NCI-H1694 treated with DMSO at 0.1 percent for 48 hours (cell line): ENCODE results near the gene LRRC8D.
A peak's percentile ranks its signal among the peaks of the same experiment; 100 is the strongest.
"Not testable (repeated sequence)": the region's sequence is repeated elsewhere in the genome, so short reads cannot be mapped to it uniquely, and the experiment has no call there.

Experiments
- DNase-seq: peaks from one replicate; lab custom pipeline; 2025; lab: John Stamatoyannopoulos, UW

Gene LRRC8D

DNA sequence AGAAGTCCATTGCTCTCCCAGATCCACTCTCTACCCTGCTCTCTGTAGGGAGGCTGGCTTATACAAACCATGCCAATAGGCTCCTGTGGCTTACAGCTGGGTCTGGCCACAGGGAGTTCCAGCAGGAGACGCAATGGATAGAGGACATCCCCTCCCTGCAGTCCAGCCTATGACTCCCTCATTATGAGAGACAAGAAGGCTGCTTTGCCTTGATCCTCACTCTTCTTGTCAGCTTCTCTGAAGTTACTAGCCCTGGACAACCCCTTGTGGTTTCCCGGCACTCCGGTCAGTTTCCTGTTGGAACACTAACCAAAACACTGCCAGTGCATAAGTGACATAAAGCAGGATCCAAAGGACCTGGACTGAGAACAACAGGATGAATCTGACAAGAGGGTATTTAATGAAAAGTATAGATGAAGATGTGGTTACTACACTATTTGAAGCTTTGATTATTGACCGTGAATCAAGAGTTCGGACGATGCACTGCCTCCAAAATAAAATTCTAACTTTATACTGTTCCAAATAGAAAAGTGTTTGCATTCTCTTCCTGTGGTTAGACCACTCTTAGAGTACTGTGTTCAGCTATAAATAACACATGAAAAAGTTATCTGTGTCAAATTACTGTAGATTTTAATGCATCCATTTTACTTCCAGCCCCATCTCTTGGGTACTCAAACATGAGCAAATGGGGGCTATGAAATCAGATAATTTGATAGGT, 141.4 kb downstream of the LRRC8D start:
- DNase-seq = no peak

- DNase-seq = no peak
Observed at GRCh38 chr1:89962742-89963075, 141.9 kb downstream of the LRRC8D start.

DNA sequence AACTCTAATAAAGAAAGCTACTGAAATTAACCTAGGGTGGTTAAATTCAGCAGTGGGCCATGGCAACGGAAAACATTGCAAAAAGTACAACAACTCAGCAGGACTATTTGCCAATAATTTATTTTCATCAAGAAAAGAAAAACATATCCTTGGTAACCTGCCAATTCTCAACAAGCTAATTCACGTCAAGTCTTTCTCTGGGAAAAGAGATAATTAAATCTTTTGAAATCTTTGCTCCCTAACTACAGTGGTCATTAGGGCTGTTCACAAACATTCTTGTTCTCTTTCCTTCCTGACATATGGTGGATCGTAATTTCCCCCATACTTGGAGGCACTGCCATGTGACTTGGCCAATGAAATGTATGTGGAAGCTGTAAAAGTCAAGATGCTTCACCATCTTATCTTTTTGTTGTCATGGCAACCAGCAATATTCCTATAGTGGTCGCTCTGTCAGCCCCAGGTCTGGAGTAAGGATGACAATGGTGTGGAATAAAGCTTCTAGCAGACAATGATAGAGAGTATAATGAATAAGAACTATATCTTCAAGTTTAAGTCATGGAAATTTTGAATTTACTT, 144.4 kb downstream of the LRRC8D start:
- DNase-seq = no peak

DNA sequence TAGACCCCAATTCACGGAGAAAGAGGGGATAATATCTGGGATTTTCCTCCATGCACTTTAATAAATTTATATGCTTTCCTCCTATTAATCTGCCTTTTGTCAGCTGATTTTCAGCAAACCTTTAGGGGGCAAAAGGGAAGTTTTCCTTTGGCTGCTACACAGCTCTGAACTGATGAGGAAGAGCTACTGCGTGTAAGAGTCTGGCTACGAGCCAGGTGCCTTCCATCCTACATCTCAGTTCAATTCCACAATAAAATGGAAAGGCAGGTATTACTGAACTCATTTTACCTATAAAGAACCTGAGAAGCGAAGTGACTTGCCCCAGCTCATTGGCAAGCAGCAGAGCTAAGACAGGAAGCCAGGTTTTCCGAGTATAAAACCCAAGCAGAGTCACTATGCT, 145.8 kb downstream of the LRRC8D start:
- DNase-seq = no peak

DNA sequence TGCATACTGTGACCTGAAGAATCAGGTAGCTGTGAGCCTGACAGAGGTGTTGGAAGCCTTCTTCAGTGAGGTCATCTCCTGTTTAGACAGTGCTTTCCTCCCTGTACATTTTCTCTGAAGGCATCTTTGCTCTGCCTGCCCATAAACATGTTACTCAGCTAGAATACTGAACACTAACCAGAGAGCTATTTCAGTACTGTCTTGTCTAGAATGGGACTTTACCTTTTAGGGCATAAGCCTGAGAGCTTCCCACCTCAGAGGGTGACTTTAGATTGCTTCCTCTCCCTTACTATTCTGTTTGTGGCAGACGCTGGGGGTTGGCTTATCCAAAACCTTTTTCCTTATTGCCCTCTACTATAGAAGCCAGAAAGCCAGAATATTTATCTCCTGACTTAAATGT, 150.8 kb downstream of the LRRC8D start:
- DNase-seq = no peak

GRCh38 chr1:89972024-89972423, 151.2 kb downstream of the LRRC8D start:
- DNase-seq = no peak

DNA sequence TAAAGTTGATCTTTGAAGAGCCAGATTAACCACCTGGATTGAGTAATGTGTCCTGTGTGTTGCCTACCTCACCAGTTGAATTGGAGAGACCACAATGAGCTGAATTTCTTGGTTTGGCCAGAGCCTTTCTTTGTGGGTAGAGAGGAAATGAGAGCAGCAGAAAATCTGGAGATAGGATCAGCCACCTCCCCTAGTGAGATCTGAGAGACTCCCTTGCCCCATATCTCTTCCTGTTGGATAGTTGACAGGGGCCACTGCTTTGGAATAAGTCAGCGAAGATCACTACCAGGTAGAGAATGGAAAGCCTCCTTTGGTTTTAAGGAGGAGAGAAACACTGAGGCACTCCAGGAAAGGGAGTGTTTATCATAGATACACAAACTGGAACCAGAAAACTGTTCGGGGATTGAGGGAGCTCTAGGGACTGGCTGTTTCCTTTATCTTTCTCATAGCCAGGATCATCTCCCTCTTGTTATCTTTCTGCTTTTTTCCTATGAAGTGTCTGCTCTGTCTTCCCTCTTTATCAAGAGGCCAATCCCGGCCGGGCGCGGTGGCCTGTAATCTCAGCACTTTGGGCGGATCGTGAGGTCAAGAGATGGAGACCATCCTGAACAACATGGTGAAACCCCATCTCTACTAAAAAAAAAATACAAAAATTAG, 152.8 kb downstream of the LRRC8D start:
- no peak for DNase-seq

DNA sequence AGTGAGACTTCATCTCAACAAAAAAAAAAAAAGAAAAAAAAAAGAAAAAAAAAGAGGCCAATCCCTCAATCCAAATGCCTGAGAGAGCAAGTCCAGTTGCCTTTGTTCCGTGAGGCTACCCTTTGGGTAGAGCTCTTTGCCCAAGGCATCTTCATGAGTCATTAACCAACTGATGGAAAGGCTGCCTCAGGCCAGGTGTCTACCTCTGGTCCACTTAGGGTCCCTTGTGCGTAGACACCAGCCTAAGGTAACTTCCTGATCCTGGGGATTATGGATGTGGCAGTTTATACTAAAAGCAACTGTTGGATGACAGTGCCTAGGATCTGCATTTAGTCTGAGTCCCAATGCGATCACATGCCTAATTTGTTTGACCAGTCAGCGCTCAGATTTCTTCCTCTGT, 153.4 kb downstream of the LRRC8D start:
- no peak for DNase-seq

GRCh38 chr1:89974696-89975470, 154.1 kb downstream of the LRRC8D start:
- no peak for DNase-seq

GRCh38 chr1:89975540-89976125, 154.8 kb downstream of the LRRC8D start:
- DNase-seq = no peak

DNA sequence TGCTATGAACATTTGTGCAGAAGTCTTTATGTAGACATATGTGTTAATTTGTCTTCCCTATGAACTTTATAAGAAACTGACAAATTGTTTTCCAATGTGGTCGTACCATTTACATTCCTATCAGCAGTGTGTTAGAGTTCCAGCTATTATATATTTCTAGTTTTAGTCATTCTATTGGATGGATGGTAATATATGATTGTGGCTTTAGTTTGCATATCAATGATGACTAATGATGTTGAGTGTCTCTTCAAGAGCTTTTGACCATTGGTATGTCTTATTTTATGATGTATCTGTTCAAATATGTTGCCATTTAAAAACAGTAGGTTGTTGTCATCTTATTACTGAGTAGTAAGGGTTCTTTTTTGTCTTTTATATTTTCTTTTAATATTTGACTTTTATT, 157.9 kb downstream of the LRRC8D start:
- no peak for DNase-seq

DNA sequence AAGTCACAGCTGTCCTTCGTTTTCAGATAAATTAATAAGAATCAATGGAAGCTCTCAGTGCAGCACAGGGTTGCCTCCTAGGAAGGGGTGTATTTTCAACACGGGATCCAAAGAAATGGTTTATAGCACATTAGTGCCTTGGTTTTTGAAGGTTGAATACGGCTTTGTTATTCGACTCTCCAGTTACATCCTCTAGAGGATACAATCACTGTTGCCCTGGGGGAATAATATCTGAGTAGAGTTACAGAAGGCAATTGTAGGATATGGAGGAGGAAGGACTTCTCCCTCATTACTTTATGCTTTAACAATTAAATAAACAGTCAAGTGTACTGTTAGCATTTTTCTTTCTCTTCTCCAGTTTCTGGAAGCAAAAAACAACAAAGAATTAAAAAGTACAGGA, 159.8 kb downstream of the LRRC8D start:
- no peak for DNase-seq

DNA sequence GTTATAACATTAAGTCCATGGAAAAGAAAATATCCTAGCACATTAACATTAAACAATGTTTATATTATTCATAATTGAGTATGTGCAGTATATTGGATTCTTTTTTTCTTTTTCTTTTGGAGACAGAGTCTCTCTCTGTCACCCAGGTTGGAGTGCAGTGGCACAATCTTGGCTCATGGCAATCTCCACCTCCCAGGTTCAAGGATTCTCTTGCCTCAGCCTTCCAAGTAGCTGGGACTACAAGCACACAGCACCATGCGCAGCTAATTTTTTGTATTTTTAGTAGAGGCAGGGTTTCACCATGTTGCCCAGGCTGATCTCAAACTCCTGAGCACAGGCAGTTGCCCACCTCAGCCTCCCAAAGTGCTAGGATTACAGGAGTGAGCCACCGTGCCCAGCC, 162.0 kb downstream of the LRRC8D start:
- not testable (repeated sequence) for DNase-seq

DNA sequence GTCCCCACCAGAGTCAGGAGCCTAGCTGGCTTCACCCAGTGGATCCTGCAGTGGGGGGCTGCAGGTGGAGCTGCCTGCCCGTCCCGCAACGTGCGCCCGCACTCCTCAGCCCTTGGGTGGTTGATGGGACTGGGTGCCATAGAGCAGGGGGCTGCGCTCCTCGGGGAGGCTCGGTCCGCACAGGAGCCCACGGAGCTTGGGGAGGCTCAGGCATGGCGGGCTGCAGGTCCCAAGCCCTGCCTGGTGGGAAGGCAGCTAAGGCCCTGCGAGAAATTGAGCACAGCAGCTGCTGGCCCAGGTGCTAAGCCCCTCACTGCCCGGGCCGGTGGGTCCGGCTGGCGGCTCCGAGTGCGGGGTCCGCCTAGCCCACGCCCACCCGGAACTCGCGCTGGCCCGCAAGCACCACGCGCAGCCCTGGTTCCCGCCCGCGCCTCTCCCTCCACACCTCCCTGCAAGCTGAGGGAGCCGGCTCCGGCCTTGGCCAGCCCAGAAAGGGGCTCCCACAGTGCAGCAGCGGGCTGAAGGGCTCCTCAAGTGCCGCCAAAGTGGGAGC, 163.8 kb downstream of the LRRC8D start:
- DNase-seq = not testable (repeated sequence)

DNA sequence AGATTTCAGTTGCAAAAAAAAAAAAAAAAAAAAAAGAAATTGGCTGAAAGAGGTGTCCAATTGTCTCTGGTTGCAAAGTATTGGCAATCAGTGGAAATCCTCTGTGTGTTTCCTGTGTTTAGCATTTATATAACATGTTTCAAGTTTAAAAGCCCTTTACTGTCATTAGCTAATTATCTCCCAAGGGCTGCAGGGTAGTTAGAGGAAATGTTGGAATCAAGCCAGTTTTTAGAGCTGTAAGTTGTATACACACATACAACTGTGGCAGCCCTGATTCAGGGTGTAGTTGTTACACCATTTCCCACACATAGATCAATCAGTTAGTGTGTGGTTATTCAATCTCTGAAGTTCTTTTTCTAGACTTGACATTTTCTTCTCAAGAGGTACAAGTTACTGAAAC, 165.2 kb downstream of the LRRC8D start:
- DNase-seq = peak; percentile 44
